Measurements from ENCODE around the gene BCL11B. TPM values are rescaled to one million over a fixed set of nuclear protein-coding genes. Genes with fewer than 3 reads are reported as not detected.

The BCL11B gene
- total RNA-seq, 2 experiments from 2014 or later, result not detected

DNA sequence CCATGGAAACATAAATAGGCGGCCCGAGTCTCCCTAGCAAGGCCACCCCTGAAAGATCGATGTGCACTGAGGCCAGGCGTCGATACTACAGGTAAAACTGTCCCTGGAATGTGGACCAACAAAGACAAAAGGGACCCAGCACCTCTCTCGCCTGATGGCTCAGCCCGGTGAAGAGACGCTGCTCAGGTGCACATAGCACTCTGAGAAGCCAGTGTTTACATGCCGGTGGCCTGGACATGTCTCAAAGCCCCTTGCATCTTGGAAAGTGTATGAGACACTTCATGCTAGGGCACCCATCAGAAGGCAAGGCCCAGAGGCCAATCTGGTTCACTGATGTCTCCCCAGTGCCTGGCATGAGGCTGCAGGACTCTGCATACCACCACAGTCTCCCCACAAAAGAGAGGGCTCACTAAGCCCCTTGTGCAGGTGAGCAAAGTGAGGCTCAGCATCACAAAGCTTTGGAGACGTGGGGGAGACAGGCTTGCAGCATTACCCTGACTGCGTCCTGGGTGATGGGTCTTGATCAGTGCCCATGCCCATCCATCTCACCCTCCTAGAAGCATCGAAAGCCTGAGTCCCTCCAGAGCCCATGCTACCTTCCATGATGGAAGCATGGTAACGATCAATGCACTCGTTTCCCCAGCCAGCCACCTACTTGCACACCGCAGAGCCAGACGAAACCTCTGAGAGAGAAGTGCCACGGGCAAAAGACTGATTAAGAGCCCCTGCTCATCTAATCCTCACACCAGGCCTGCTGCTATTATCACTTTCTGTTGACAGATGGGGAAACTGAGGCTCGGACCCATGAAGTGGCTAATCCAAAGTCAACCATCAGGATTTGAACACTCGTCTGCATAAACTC lies 16.1 kb downstream of the BCL11B start:
- Histone ChIP-seq H4K20me1 (ENCODE audit: insufficient read depth, low read length) (no peaks in the 10 kb centered on the region), H2AFZ (ENCODE audit: low read length) (no peak overlapping the region), H3K4me1 (ENCODE audit: insufficient read depth, low read length, poor library complexity, severe bottlenecking) (no peaks in the 10 kb centered on the region), H3K79me2 (ENCODE audit: insufficient read depth, low read depth, low read length) (no peaks in the 10 kb centered on the region), H3K4me2 (ENCODE audit: low read length) (no peak overlapping the region), H3K9me3 (ENCODE audit: low read length) (no peaks in the 10 kb centered on the region), H3K9me2 (ENCODE audit: insufficient read depth, low read length) (no peaks in the 10 kb centered on the region), H3K36me3 (ENCODE audit: insufficient read depth, low read length) (no peaks in the 10 kb centered on the region), H3K27ac (ENCODE audit: low read depth, low read length, poor library complexity, severe bottlenecking) (no peak overlapping the region), H3K4me3 (ENCODE audit: low read depth, low read length, poor library complexity, severe bottlenecking) (no peak overlapping the region)
- TF ChIP-seq EZH2phosphoT487 (IDR thresholded peaks at IDR 0.05; ENCODE audit: borderline replicate concordance, low read depth, low read length), result no peak
- TF ChIP-seq, protein P1, sequence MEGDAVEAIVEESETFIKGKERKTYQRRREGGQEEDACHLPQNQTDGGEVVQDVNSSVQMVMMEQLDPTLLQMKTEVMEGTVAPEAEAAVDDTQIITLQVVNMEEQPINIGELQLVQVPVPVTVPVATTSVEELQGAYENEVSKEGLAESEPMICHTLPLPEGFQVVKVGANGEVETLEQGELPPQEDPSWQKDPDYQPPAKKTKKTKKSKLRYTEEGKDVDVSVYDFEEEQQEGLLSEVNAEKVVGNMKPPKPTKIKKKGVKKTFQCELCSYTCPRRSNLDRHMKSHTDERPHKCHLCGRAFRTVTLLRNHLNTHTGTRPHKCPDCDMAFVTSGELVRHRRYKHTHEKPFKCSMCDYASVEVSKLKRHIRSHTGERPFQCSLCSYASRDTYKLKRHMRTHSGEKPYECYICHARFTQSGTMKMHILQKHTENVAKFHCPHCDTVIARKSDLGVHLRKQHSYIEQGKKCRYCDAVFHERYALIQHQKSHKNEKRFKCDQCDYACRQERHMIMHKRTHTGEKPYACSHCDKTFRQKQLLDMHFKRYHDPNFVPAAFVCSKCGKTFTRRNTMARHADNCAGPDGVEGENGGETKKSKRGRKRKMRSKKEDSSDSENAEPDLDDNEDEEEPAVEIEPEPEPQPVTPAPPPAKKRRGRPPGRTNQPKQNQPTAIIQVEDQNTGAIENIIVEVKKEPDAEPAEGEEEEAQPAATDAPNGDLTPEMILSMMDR (conservative IDR thresholded peaks at IDR 0.05; ENCODE audit: low read length), result no peak
- CTCF ChIA-PET (ENCODE audit: unreplicated experiment), result no interaction called here
- no peak for DNase-seq (ENCODE audit: low spot score)
- BruUV-seq (replicated peaks), result no TSS peak
- POLR2A ChIA-PET, result interaction anchor here (0.6 kb wide), 1 partner anchor 120 kb away, joined by 3 read pairs; no protein-coding TSS in a partner anchor
- intact Hi-C loops (cut with micrococcal nuclease; ENCODE audit: unreplicated experiment), result no loop called here

DNA sequence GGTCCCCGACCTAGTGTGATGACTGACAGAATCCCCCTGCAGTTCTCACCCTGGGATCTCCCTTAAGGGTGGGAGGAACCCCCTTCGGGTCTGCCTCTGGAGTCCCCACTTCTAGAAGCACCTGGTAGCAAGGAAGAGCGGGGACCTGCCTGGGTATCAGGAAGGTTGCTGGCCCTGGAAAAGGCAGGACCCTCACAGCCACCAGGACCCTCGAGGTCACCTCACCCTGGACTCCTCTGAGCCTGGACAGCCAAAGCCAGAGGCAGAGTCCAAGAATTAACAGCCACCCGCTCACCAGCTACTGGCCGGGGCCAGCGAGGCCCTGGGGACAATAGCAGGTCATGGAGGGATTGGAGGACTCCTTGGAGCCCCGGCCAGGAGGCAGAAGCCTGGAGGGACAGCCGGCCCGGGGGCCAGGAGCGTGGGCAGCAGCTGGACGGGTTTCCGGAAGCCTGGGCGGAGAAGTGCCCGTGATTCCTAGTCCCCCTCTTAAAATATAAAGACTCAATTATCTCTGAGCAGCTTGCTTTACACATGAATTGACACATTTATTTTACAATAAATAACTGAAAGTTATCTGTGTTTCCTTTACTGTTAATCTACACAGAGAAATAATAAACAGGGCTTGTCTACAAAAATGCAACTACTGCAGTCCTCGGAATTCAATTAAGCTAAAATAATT lies 17.5 kb downstream of the BCL11B start:
- POLR2A ChIA-PET, result no interaction called here
- TF ChIP-seq, protein P1 (conservative IDR thresholded peaks at IDR 0.05; ENCODE audit: low read length), result no peak
- no peak for TF ChIP-seq EZH2phosphoT487 (IDR thresholded peaks at IDR 0.05; ENCODE audit: borderline replicate concordance, low read depth, low read length)

DNA sequence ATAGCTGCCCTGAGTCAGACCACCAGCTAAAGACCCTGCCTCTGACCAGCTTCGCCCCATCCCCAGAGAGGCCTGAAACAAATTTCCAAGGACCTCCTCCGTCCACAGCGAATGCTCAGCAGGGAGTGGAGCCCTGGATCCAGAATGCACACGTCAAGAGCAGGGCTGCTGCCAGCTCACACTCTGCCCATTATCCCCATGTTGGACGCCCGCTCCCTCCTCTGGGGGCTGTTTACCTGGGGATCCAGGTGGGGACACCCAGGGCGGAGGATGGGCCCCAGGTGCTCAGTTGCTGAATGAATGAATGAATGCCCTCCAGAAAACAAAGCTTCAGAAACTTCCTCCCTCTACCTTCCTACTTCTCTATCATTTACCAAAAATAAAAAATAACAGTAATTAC lies 18.1 kb downstream of the BCL11B start:
- Histone ChIP-seq H3K9me2 (ENCODE audit: insufficient read depth, low read length) (no peaks in the 10 kb centered on the region), H3K4me1 (ENCODE audit: insufficient read depth, low read length, poor library complexity, severe bottlenecking) (no peaks in the 10 kb centered on the region), H2AFZ (ENCODE audit: low read length) (no peak overlapping the region), H4K20me1 (ENCODE audit: insufficient read depth, low read length) (no peaks in the 10 kb centered on the region), H3K27ac (ENCODE audit: low read depth, low read length, poor library complexity, severe bottlenecking) (no peak overlapping the region), H3K4me2 (ENCODE audit: low read length) (no peak overlapping the region), H3K36me3 (ENCODE audit: insufficient read depth, low read length) (no peaks in the 10 kb centered on the region), H3K4me3 (ENCODE audit: low read depth, low read length, poor library complexity, severe bottlenecking) (no peak overlapping the region), H3K79me2 (ENCODE audit: insufficient read depth, low read depth, low read length) (no peaks in the 10 kb centered on the region), H3K9me3 (ENCODE audit: low read length) (no peaks in the 10 kb centered on the region)
- ChIA-PET POLR2A (no interaction called here), CTCF (ENCODE audit: unreplicated experiment) (no interaction called here)
- no TSS peak for BruUV-seq (replicated peaks)
- no peak for TF ChIP-seq EZH2phosphoT487 (IDR thresholded peaks at IDR 0.05; ENCODE audit: borderline replicate concordance, low read depth, low read length)
- TF ChIP-seq, protein P1 (conservative IDR thresholded peaks at IDR 0.05; ENCODE audit: low read length), result no peak
- no peak for DNase-seq (ENCODE audit: low spot score)
- intact Hi-C loops (cut with micrococcal nuclease; ENCODE audit: unreplicated experiment), result no loop called here

More for the DNA sequence above, 17.5 kb downstream of the BCL11B start:
- no peak for DNase-seq (ENCODE audit: low spot score)
- Histone ChIP-seq H3K27ac (ENCODE audit: low read depth, low read length, poor library complexity, severe bottlenecking) (no peak overlapping the region), H3K4me2 (ENCODE audit: low read length) (no peak overlapping the region), H3K4me3 (ENCODE audit: low read depth, low read length, poor library complexity, severe bottlenecking) (no peak overlapping the region), H3K4me1 (ENCODE audit: insufficient read depth, low read length, poor library complexity, severe bottlenecking) (no peaks in the 10 kb centered on the region), H2AFZ (ENCODE audit: low read length) (no peak overlapping the region), H3K79me2 (ENCODE audit: insufficient read depth, low read depth, low read length) (no peaks in the 10 kb centered on the region), H4K20me1 (ENCODE audit: insufficient read depth, low read length) (no peaks in the 10 kb centered on the region), H3K36me3 (ENCODE audit: insufficient read depth, low read length) (no peaks in the 10 kb centered on the region), H3K9me3 (ENCODE audit: low read length) (no peaks in the 10 kb centered on the region), H3K9me2 (ENCODE audit: insufficient read depth, low read length) (no peaks in the 10 kb centered on the region)
- BruUV-seq (replicated peaks), result no TSS peak
- intact Hi-C loops (cut with micrococcal nuclease; ENCODE audit: unreplicated experiment), result no loop called here
- CTCF ChIA-PET (ENCODE audit: unreplicated experiment), result no interaction called here

Measured in OCI-LY7 (cell line).